Immature natural killer cell (primary cell): ENCODE results near the gene UIMC1. TPM values are rescaled to one million over a fixed set of nuclear protein-coding genes. Genes with fewer than 3 reads are reported as not detected.
A peak's percentile ranks its signal among the peaks of the same experiment; 100 is the strongest.

ENCODE experiments used
- DNase-seq, 3 donors: peaks; one replicate each; pipeline ENCODE4 v3.0.0; 2022; ENCODE audit warnings: mixed read lengths in 1 of 3
- H3K27ac Mint-ChIP-seq, 6 donors: one replicate each; pipeline ENCODE4 v1.8.0; 2020; ENCODE audit warnings: mixed read lengths in 6 of 6, mild to moderate bottlenecking in 5 of 6, inconsistent platforms in 4 of 6, moderate library complexity in 3 of 6
- H3K27me3 Mint-ChIP-seq, 3 donors: one replicate each; pipeline ENCODE4 v1.8.0; 2020 to 2021; ENCODE audit warnings: low read depth in 3 of 3, mild to moderate bottlenecking in 3 of 3, mixed read lengths in 3 of 3, moderate library complexity in 3 of 3, inconsistent platforms in 1 of 3
- H3K36me3 Mint-ChIP-seq, 3 donors: one replicate each; pipeline ENCODE4 v1.8.0; 2020; ENCODE audit warnings: mixed read lengths in 3 of 3, inconsistent platforms in 2 of 3, mild to moderate bottlenecking in 2 of 3
- H3K4me1 Mint-ChIP-seq, 2 donors: one replicate each; pipeline ENCODE4 v1.8.0; 2020; ENCODE audit warnings: inconsistent platforms in 2 of 2, mild to moderate bottlenecking in 2 of 2, mixed read lengths in 2 of 2, moderate library complexity in 1 of 2
- H3K4me3 Mint-ChIP-seq, 5 donors: one replicate each; pipeline ENCODE4 v1.8.0; 2020; ENCODE audit warnings: mild to moderate bottlenecking in 5 of 5, mixed read lengths in 5 of 5, inconsistent platforms in 3 of 5, moderate library complexity in 3 of 5
- H3K9me3 Mint-ChIP-seq, 6 donors: one replicate each; pipeline ENCODE4 v1.8.0; 2020; ENCODE audit warnings: mild to moderate bottlenecking in 6 of 6, mixed read lengths in 6 of 6, inconsistent platforms in 4 of 6, moderate library complexity in 3 of 6
- polyA plus RNA-seq, 3 donors: library from polyadenylated mRNA; unstranded; fragments of 300-500 nt; fragmentation: Illumina TruSeq; gene quantifications; one replicate each; pipeline ENCODE4 v1.2.3, GENCODE V29; 2021

Gene UIMC1
- polyA plus RNA-seq, 3 donors from 2014 or later = 12.8 to 21.5 (median 14.9) TPM

- peak overlapping the region in 1 of 6 donors; percentile 50 for H3K27ac Mint-ChIP-seq
- H3K4me3 Mint-ChIP-seq = no peak overlapping the region
- no peaks in the 10 kb centered on the region for H3K9me3 Mint-ChIP-seq
- H3K27me3 Mint-ChIP-seq = peaks cover 0 to 8% (median 2%) of the 10 kb centered on the region in 3 donors
- DNase-seq = no peak
- H3K4me1 Mint-ChIP-seq = no peaks in the 10 kb centered on the region
- H3K36me3 Mint-ChIP-seq = no peaks in the 10 kb centered on the region
Measured at GRCh38 chr5:176859916-176860315, 146.7 kb downstream of the UIMC1 start.

- DNase-seq = no peak
- H3K4me1 Mint-ChIP-seq = no peaks in the 10 kb centered on the region
- no peak overlapping the region for H3K27ac Mint-ChIP-seq
- no peak overlapping the region for H3K4me3 Mint-ChIP-seq
- H3K9me3 Mint-ChIP-seq = no peaks in the 10 kb centered on the region
- H3K36me3 Mint-ChIP-seq = no peaks in the 10 kb centered on the region
- peaks cover 0 to 6% (median 2%) of the 10 kb centered on the region in 3 donors for H3K27me3 Mint-ChIP-seq
Measured at GRCh38 chr5:176857894-176858273, 148.7 kb downstream of the UIMC1 start.

GRCh38 chr5:176857216-176857893, 149.2 kb downstream of the UIMC1 start:
- H3K4me3 Mint-ChIP-seq = no peak overlapping the region
- no peak overlapping the region for H3K27ac Mint-ChIP-seq
- H3K9me3 Mint-ChIP-seq = no peaks in the 10 kb centered on the region
- no peak for DNase-seq
- no peaks in the 10 kb centered on the region for H3K36me3 Mint-ChIP-seq
- no peaks in the 10 kb centered on the region for H3K4me1 Mint-ChIP-seq
- H3K27me3 Mint-ChIP-seq = peaks cover 0 to 6% (median 2%) of the 10 kb centered on the region in 3 donors

GRCh38 chr5:176856746-176857145, 149.8 kb downstream of the UIMC1 start:
- H3K4me3 Mint-ChIP-seq = no peak overlapping the region
- DNase-seq = no peak
- no peaks in the 10 kb centered on the region for H3K36me3 Mint-ChIP-seq
- no peaks in the 10 kb centered on the region for H3K4me1 Mint-ChIP-seq
- H3K27me3 Mint-ChIP-seq = peaks cover 0 to 8% (median 6%) of the 10 kb centered on the region in 3 donors
- no peak overlapping the region for H3K27ac Mint-ChIP-seq
- H3K9me3 Mint-ChIP-seq = no peaks in the 10 kb centered on the region

- H3K27me3 Mint-ChIP-seq = peaks cover 0 to 8% (median 6%) of the 10 kb centered on the region in 3 donors
- no peak overlapping the region for H3K4me3 Mint-ChIP-seq
- H3K9me3 Mint-ChIP-seq = no peaks in the 10 kb centered on the region
Measured at GRCh38 chr5:176855598-176855997, 151.0 kb downstream of the UIMC1 start.

More at GRCh38 chr5:176855598-176855997, 151.0 kb downstream of the UIMC1 start:
- H3K36me3 Mint-ChIP-seq = no peaks in the 10 kb centered on the region
- no peaks in the 10 kb centered on the region for H3K4me1 Mint-ChIP-seq
- no peak for DNase-seq
- H3K27ac Mint-ChIP-seq = no peak overlapping the region

Other genes starting within 250 kb of the UIMC1 start
- not detected for gene UNC5A, start 196.2 kb downstream of the UIMC1 start, polyA plus RNA-seq
- 1 to 10 TPM in 2 of 3 donors, under 1 TPM in 1; 0.21 to 2.5 (median 2.4) TPM for gene HK3, start 107.4 kb downstream of the UIMC1 start, polyA plus RNA-seq
- gene ZNF346, start 15.9 kb upstream of the UIMC1 start, polyA plus RNA-seq = 10 to 100 TPM in 2 of 3 donors, 1 to 10 TPM in 1; 8.8 to 21.5 (median 10.6) TPM
- not detected for gene FGFR4, start 80.1 kb upstream of the UIMC1 start, polyA plus RNA-seq
- gene NSD1, start 127.0 kb upstream of the UIMC1 start, polyA plus RNA-seq = 10 to 100 TPM; 17.3 to 92.9 (median 19.7) TPM